ENCODE data around the gene R3HDM4.
"Not testable (repeated sequence)": the region's sequence is repeated elsewhere in the genome, so short reads cannot be mapped to it uniquely, and the experiment has no call there.

Gene R3HDM4

DNA sequence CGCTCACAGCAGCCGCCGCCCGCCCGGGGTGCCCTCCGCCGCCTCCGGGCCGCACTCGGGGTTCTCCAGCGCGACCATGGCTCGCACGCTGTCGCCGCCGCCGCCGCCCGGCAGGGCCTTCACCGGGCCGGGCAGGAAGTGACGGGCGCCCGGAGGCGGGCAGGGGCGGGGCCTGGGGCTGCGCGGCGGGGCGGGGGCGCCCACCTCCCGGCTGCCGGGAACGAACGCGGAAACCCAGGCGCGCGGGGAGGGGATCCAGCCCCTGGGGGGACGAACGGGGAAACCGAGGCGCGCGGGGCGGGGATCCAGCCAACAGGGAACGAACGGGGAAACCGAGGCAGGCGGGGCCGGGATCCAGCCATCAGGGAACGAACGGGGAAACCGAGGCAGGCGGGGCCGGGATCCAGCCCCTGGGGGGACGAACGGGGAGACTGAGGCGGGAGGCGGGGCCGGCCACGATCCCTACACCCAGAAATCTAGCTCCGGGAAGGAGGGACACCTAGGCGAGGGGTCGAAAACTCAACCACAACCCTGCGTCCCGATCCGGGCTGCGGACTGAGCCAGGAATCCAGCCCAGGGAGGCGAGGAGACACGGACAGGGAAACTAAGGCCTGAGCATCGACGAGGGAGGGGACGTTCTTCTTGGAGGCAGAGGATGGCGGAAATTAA lies at the start of gene R3HDM4:
Gene R3HDM4 (minus strand): TSS at position 140 of the 669 bp plus-strand sequence. CDS start 62 bp downstream, at position 78.
- peak; percentile 83 for DNase-seq (ENCODE audit: low read depth)

DNA sequence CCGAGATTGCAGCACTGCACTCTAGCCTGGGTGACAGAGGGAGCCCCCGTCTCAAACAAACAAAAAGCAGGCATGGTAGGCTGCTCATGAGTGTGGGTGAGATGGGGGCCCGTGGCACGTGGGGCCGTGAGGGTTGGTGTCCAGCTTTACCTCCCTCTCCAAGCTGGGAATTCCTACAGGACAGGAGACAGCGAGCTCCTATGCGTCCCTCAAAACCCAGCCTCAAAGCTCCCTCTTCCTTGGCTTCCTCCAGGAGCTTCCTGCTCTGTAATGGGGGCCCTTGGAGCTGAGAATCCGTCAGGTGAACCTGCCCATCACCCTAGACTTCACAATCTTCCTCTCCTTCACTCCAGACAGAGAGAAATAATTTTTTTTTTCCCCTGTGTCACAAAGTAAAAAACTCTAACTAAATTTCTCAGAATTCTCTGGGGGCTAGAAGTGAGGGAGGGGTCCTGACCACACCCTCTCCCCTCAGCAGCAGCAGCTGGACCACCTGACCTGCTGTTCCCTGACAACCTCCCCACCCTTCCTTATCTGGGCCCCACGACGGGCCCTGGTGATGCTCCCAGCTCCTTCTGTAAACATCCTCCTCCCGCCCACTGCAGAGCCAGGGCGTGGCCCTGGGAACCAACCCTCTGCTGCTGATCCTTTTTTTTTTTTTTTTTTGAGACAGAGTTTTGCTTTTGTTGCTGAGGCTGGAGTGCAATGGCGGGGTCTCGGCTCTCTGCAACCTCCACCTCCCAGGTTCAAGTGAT lies 49.0 kb upstream of the R3HDM4 start:
- DNase-seq (ENCODE audit: low read depth), result no peak

DNA sequence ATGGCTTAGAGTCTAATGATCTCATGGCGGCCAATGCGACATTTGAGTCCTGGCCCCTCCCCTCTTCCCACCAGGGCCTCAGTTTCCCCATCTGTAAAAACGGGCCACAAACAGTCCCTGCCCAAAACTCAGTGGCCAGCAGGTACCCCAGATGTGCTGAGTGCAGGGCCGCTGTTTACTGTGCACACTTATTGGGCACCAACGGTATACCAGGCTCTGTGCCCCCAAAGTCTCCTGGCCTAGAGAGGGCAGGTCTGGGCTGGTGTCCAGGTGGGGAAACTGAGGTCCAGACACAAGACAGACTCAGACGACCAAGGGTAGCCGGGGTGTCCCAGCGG lies 47.6 kb upstream of the R3HDM4 start:
- DNase-seq (ENCODE audit: low read depth), result no peak

DNA sequence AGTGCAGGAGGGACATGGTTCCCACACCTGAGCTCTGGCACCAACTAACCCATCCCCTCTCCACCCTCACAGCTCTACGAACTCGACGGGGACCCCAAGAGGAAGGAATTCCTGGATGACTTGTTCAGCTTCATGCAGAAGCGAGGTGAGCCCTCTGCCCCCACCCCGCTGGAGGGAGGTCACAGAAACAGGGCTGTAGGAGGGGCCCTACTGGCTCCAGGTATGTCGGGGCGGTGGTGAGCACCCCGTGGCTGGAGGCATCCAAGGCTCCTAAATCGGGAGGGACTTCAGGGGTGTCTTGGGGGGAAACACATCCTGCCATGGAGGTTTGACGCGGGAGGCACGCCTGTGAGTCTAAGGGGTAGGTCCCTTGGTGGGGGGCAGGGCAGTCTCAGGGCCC lies 47.0 kb upstream of the R3HDM4 start:
- DNase-seq (ENCODE audit: low read depth), result no peak

DNA sequence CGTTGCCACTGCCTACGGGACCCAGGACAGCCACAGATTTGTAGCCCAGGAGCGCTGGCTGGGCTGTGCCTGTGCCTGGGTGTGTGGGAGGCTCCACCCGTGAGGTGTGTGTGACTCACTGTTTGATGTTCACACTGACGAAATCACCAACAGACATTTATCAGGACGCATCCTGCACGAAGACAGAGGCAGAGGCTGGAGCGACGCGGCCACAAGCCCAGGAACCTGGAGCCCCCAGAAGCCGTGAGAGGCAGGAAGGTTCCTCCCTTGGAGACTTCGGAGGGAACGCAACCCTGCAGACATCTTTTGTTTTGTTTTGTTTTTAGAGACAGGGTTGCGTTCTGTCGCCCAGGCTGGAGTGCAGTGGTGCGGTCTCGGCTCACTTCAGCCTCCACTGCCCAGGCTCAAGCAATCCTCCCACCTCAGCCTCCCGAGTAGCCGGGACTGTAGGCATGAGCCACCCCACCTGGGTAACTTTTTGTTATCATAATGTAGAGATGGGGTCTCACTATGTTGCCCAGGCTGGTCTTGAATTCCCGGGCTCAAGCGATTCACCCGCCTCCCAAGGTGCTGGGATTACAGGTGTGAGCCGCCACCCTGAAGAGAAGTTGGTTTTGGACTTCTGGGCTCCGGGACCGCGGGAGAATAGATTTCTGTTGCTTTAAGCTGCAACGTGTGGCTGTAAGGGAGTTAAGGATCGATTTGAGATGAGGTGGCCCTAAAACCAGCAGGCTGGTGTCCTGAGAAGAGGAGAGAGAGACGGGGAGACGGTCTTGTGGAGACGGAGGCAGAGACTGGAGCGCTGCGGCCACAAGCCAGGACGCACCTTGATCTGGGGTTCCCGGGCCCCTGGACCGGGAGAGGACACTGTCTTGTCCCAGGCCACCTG lies 46.2 kb upstream of the R3HDM4 start:
- DNase-seq (ENCODE audit: low read depth), result no peak

DNA sequence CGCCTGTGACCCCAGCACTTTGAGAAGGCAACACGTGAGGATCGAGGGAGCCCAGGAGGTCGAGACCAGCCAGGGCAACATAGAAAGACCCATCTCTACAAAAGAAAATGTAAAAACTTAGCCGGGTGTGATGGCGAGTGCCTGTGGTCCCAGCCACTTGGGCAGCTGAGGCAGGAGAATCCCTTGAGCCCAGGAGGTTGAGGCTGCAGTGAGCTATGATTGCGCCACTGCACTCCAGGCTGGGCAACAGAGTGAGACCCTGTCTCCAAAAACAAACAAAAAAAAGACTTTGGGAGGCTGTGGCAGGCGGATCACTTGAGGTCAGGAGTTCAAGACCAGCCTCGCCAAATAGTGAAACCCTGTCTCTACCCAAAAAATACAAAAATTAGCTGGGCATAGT lies 44.6 kb upstream of the R3HDM4 start:
- DNase-seq (ENCODE audit: low read depth), result not testable (repeated sequence)

DNA sequence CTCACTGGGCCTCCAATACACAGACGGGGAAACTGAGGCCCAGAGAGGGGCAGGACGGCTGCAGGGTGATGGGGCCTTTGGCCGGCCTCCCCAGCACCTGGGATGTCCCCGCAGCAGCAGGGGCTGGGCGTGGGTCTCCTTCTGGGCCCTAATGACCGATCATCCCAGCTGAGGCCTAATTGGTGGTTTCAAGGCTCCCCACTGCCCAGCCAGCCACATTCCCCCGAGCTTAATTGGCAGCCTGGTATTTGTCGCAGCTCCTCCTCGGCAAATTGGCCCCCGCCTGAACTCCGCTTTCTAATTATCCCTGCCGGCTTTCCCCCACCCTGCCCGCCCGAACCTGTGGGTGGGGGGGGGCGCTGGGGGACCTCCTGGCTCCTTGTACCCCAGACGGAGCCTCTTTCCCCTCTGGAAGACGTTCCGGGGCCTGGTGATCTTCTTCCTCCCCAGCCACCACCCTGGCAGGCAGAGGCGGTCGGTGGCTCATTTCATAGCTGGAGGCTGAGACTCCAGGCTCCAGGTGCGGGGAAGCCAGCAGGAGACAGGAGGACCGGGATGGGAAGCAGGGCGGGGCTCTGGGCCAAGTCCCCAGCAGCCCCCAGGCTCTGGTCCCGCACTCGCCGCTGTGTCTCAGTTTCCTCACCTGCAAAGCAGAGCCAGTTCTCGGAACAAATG lies 43.9 kb upstream of the R3HDM4 start:
- DNase-seq (ENCODE audit: low read depth), result no peak

DNA sequence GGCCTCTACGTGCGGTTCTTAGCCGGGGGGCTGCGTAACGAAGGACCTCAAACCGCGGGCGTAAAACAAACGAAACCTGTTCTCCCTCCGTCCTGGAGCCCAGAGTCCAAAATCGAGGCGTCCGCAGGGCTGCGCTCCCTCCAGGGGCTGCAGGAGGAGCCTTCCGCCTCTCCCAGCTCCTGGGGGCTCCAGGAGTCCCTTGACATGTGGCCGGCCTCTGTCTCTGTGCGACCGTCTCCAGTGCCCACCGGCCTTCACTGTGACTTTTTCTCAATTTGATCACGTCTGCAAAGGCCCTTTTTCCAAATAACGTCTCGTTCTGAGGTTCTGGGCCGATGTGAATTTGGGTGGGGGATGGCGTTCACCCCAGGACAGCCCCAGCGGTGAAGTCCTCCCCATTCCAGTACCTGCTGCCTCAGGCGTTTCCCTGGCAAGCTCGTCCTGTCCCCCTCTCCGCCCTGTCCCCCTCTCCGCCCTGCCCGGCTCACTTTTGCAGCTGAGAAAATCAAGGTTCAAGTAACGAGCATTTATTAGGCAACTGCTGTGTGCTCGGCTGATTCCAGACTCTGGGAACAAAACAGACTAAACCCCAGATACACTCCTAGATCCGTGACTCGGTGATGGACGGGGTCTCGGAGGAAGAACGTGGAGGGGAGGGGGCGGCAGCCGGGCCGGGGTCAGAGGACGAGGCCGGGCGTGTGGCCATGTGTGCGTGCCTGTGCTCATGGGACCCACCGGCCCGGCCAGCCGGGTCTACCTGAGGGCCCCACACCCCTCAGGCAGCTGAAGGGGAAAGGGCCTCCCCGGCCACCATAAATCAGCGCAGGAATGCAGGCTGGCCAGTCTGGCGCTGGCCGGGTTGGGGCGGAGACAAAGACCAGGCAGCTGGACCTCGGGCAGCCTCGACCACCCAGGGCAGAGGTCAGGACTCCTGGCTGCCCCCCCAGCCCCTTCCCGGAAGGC lies 43.1 kb upstream of the R3HDM4 start:
- no peak for DNase-seq (ENCODE audit: low read depth)

DNA sequence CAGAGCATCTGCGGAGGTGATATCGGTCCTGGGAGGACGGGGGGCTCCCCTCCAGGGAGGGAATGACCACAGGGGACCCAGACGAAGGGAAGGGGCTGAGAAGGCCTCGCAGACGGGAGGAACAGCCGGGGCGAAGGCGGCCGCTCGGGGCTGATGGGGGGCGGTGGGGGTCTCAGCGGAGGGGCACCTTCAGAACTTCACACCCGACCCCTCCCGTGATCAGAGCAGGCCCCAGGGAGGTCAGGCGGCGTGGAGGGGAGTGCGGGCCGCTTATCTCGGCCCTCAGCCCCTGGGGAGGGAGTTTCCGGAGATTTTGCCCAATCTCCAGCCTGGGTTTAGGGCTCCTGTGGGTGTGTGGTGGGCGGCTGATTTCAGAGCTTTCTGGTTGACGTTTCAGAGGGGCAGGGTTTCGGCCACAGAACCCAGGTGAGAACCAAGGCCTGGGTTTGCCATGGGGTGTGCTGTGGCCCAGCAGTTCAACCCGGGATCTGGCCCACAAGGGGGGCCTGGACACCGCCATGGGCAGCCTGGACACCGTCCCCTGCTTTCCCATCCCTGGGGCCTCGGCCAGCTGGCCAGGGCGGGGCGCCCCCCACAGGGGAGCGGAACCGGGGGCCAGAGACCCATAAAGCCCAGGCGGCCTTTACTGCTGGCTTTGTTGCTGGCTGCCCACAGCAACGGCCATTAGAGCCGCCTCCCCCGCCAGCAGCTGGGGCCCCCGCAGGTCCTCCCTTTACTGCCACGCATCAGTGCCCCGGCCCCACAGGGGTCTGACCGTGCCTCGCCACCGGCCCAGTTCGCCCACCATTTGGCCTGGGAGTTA lies 41.9 kb upstream of the R3HDM4 start:
- DNase-seq (ENCODE audit: low read depth), result no peak

DNA sequence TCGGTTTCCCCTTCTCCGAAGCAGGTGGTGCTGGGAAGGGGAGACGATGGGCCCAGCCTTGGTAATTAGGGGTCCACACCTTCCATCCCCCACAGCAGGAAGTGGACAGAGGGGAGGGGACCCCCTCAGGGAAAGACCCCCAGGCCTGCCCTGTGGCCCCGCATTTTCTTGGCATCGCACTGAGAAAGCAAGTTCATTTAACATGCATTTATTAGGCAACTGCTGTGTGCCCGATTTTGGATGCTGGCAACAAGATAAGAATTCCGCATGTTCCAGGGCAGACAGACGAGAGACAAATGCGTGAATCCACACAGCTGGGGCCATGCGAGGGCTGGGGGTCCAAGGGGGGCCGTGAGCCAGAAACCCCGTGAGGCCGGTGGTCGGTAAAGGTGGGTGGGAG lies 41.3 kb upstream of the R3HDM4 start:
- no peak for DNase-seq (ENCODE audit: low read depth)

DNA sequence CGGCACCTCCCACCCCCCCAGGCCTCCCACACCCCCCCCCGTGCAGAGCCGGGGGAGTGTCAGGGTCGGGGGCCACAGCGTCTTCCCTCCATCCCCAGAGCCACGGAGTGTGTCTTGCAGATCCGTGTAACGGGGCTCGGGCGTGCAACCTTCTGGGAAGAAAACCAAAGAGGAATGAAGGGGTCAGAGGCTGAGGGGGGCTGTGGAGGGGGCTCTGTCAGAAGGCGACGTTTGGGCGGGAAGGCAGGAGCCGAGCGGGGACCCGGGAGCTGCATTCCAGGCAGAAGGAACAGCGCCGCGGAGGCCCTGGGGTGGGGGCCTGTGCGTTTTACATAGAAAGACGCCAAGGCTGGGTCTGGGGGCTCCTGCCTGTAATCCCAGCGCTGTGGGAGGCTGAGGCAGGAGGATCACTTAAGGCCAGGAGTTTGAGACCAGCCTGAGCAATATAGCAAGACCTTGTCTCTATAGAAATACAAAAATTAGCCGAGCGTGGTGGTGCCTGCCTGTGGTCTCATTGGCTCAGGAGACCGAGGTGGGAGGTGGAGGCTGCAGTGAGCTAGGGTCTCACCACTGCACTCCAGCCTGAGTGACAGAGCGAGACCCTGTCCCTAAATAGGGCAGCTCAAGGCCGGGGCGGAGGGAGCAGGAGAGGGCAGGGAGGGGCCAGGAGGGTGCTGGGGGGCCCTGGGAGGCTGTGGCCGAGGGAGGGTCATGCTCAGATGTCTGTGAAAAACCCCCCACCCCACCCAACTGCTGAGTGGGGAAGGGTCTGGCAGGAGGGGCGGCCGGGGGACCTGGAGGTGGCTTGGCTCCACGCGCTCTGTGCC lies 40.6 kb upstream of the R3HDM4 start:
- DNase-seq (ENCODE audit: low read depth), result no peak

DNA sequence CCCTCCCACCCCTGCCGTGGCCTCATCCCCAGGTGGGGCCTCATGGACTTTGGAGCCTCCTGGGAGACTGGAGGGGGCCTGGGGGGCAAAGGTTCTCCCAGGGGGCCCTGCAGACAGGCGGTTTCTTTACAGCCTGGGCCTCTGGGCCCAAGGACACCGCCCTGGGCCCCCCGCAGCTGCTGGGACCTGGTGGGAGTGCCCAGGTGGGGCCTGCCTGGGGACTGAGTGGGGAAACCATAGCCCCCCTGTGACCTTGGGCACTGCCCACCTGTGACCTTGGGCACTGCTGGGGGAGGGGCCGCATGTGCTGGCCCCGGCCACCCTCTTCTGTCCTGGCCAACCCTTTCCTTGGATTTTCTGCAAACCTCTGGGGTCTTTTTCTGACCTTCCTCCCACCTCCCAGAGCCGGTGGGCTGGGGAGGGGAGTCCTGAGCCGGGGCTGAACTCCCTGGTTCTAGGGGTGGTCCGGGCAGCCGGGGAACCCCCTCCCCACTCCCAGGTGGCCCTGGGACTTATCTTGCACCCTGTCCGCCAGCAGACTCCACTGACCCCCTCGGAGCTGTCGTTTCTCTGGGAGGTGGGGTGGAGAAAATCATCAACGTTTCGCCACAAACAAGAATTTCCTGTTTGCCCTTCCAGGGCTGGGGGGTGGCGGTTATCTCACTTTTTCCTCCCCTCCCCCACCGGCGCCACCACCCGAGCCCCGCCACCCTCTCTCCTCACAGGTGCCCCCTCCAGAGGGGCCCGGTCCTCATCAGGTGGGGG lies 39.8 kb upstream of the R3HDM4 start:
- DNase-seq (ENCODE audit: low read depth), result no peak

DNA sequence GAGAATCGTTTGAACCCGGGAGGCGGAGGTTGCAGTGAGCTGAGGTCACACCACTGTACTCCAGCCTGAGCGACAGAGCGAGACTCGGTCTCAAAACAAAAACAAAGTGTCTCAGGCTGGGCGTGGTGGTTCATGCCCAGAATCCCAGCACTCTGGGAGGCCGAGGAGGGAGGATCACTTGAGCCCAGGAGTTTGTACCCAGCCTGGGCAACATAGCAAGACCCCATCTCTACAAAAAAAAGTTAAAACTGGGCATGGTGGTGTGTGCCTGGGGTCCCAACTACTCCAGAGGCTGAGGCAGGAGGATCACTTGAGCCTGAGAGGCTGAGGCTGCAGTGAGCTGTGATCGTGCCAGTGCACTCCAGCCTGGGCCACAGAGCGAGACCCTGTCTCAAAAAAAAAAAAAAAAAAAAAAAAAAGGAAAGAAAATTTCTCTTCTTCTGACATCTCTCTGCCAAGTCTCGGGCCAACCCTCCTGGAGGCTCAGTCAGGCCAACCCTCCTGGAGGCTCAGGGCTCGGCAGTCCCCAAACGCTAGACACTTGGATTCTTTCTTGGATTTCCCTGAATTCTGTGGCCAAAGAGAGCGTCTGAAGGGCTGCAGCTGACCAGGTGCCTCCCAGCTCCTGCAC lies 39.1 kb upstream of the R3HDM4 start:
- no peak for DNase-seq (ENCODE audit: low read depth)

DNA sequence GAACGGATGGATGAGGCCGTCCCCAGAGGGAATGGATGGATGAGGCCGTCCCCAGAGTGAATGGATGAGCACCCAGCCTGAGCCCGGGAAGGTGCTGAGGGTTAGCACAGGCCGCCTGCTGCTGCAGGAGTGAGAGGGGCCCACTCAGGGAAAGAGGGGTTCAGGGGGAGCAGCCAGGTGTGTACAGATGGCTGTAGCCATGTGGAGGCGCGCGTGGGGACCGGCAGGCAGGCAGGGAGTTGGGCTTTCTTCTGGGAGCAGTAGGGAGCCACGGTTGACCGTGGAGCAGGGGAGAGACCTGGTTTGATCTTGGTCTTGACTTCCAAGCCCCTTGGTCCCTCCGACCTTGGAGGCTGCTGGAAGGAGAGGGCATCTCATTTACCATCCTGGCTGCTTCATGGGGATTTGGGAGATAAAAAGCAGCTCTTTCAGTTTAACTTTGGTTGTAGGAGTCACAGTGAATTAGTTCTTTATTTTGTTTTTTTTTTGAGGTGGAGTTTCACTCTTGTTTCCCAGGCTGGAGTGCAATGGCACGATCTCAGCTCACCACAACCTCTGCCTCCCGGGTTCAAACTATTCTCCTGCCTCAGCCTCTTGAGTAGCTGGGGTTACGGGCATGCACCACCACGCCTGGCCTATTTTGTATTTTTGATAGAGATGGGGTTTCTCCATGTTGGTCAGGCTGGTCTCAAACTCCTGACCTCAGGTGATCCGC lies 37.5 kb upstream of the R3HDM4 start:
- no peak for DNase-seq (ENCODE audit: low read depth)

DNA sequence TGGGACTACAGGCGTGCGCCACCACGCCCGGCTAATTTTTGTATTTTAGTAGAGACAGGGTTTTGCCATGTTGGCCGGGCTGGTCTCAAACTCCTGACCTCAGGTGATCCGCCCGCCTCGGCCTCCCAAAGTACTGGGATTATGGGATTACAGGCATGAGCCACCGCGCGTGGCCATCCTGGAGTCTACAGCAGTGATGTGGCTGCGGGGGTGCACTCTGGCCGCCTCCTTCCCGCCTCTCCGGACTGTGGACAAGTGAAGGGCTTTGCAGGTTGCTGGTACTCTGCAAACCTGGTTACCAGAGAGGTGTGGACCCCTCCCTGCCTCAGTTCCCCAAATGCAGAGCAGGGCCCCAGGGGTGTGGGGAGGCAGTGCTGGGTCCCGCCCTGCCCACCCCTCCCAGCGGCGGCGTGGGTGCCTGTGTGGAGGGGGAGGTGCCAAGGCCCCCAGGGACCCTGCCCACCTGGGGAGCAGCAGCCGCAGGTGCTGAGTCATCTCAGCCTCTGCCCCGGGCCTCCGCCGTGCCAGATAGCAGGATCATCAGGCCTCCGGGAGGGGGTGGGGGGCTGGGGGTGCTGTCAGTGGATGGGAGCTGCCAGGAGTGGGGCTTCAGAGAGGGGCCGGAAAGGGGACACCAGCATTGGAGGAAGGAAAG lies 36.0 kb upstream of the R3HDM4 start:
- no peak for DNase-seq (ENCODE audit: low read depth)

DNA sequence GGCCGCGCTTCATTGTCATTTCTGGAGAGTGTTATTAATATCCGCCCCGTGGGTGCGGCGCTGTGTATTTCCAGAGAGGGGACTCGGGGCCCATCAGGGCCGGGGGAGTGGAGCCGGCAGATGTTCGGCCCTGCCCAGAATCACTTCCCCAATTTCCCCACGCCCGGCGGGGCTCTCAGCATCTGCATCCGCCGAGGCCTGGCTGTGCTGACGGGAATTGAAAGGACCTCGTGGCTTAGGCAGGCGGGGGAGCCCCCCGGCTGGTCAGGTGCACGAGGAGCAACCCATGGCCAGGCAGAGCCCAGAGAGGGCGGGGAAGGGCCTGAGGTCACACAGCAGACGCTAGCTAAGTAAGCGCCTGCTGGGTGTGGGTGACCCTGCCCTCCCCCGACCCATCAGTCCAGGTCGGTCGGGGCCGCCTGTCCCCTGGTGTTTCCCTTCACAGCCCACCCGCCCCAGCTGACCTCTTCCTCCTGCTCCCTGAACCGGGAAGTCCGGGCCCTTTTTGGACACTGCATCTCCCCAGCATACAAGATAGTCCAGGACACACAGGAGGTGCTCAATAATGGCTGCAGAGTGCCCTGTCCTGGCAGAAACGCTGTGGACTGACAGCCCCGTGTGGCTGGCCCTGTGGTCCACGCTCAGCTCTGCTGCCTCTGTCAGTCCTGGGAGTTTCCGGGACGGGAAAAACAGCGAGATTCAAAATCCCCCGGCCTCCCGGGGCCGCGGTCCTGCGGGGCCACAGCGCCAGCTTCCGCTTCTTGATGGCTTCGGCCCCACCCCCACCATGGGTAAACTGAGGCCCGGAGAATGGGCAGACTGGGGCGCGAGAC lies 34.9 kb upstream of the R3HDM4 start:
- DNase-seq (ENCODE audit: low read depth), result no peak

Data from activated T-helper 1 cell treated with Interleukin-2 at 50 U/mL for 16 hours (primary cell).